SK-MEL-5 (cell line): ENCODE results near the gene GANC. TPM values are rescaled to one million over a fixed set of nuclear protein-coding genes. Genes with fewer than 3 reads are reported as not detected.
A peak's percentile ranks its signal among the peaks of the same experiment; 100 is the strongest.
"Not testable (repeated sequence)": the region's sequence is repeated elsewhere in the genome, so short reads cannot be mapped to it uniquely, and the experiment has no call there.

Experiments
- DNase-seq: peaks from one replicate; pipeline ENCODE4 v3.0.0-alpha.2; 2016; ENCODE audit warnings: low read depth, low spot score
- in situ Hi-C: cut with HindIII; loops from 2 replicates; pipeline ENCODE4 v1.10.0; 2016; ENCODE audit warnings: low sequenced_read_pairs, high pct_unique_total_duplicates, low pct_unique_long_range_greater_than_20kb
- polyA plus RNA-seq, 2 experiments: library from polyadenylated mRNA; depleted of rRNA; stranded (reverse); fragments of >200 nt; gene quantifications; 2 replicates each; pipeline ENCODE4 v1.2.3, GENCODE V29; 2015
- total RNA-seq: library from RNA; depleted of rRNA; stranded (reverse); fragments of >200 nt; shearing (Covaris generic); gene quantifications from 2 replicates; pipeline ENCODE4 v1.2.3, GENCODE V29; 2014; rRNA removed

Gene GANC
- total RNA-seq: 19.3 and 19.5 TPM in 2 replicates
- 13.6 and 22.1 TPM in 2 replicates for polyA plus RNA-seq (2015; cell fraction: cytosol; rRNA removed)
- polyA plus RNA-seq (2015; cell fraction: nucleus; rRNA removed): 44.3 and 68.1 TPM in 2 replicates

- DNase-seq: peak; percentile 98
- in situ Hi-C loops: loop anchor here (25.0 kb wide), 1 partner anchor 189 kb away; no protein-coding TSS in a partner anchor
Measured at GRCh38 chr15:42272939-42273899, at the start of gene GANC, which contains the start of gene TMEM87A. Gene GANC, plus strand, starts transcription at chr15:42273201. Its CDS starts 1,281 bp downstream, at chr15:42274482. Gene TMEM87A, minus strand, starts transcription at chr15:42273433. Its CDS starts 35 bp downstream, at chr15:42273398.

GRCh38 chr15:42226648-42227047, 46.4 kb upstream of the GANC start:
- in situ Hi-C loops: no loop called here
- DNase-seq: no peak

- in situ Hi-C loops: no loop called here
- DNase-seq: no peak
Measured at GRCh38 chr15:42228036-42228435, 45.0 kb upstream of the GANC start.

- in situ Hi-C loops: not testable (repeated sequence)
Measured at GRCh38 chr15:42228981-42229380, 44.0 kb upstream of the GANC start.

GRCh38 chr15:42231088-42231487, 41.9 kb upstream of the GANC start:
- no peak for DNase-seq
- in situ Hi-C loops: no loop called here

More at GRCh38 chr15:42228981-42229380, 44.0 kb upstream of the GANC start:
- DNase-seq: not testable (repeated sequence)

- in situ Hi-C loops: no loop called here
Measured at GRCh38 chr15:42232606-42233005, 40.4 kb upstream of the GANC start.

GRCh38 chr15:42233107-42233506, 39.9 kb upstream of the GANC start:
- in situ Hi-C loops: no loop called here

More at GRCh38 chr15:42232606-42233005, 40.4 kb upstream of the GANC start:
- no peak for DNase-seq

GRCh38 chr15:42239528-42240182, 33.3 kb upstream of the GANC start:
- DNase-seq: no peak
- in situ Hi-C loops: no loop called here

More at GRCh38 chr15:42233107-42233506, 39.9 kb upstream of the GANC start:
- no peak for DNase-seq

- in situ Hi-C loops: no loop called here
- no peak for DNase-seq
Measured at GRCh38 chr15:42240823-42241222, 32.2 kb upstream of the GANC start.

GRCh38 chr15:42253300-42253699, 19.7 kb upstream of the GANC start:
- in situ Hi-C loops: loop anchor here (25.0 kb wide), 1 partner anchor 209 kb away; no protein-coding TSS in a partner anchor
- DNase-seq: no peak

- DNase-seq: no peak
- in situ Hi-C loops: loop anchor here (25.0 kb wide), 1 partner anchor 198 kb away; no protein-coding TSS in a partner anchor
Measured at GRCh38 chr15:42264795-42265194, 8.2 kb upstream of the GANC start.

GRCh38 chr15:42267286-42267685, 5.7 kb upstream of the GANC start:
- in situ Hi-C loops: loop anchor here (25.0 kb wide), 1 partner anchor 195 kb away; no protein-coding TSS in a partner anchor

GRCh38 chr15:42270551-42270950, 2.5 kb upstream of the GANC start:
- in situ Hi-C loops: loop anchor here (25.0 kb wide), 1 partner anchor 192 kb away; no protein-coding TSS in a partner anchor
- DNase-seq: no peak

More at GRCh38 chr15:42267286-42267685, 5.7 kb upstream of the GANC start:
- DNase-seq: no peak

GRCh38 chr15:42270996-42271395, 2.0 kb upstream of the GANC start:
- in situ Hi-C loops: loop anchor here (25.0 kb wide), 1 partner anchor 191 kb away; no protein-coding TSS in a partner anchor

GRCh38 chr15:42273900-42274701, 1.1 kb downstream of the GANC start:
- DNase-seq: peak; percentile 30
- in situ Hi-C loops: loop anchor here (25.0 kb wide), 1 partner anchor 188 kb away; no protein-coding TSS in a partner anchor

More at GRCh38 chr15:42270996-42271395, 2.0 kb upstream of the GANC start:
- DNase-seq: peak; percentile 52

GRCh38 chr15:42274702-42274989, 1.6 kb downstream of the GANC start:
- in situ Hi-C loops: loop anchor here (25.0 kb wide), 1 partner anchor 188 kb away; no protein-coding TSS in a partner anchor
- no peak for DNase-seq
